ENCODE measurements around the gene IST1. TPM values are rescaled to one million over a fixed set of nuclear protein-coding genes. Genes with fewer than 3 reads are reported as not detected.
"Not testable (repeated sequence)": the region's sequence is repeated elsewhere in the genome, so short reads cannot be mapped to it uniquely, and the experiment has no call there.

Gene IST1
- polyA plus RNA-seq, 6 donors from 2014 or later: 138 to 178 (median 155) TPM

GRCh38 chr16:71889147-71889546 is 6.2 kb upstream of the IST1 start:
- no peak for DNase-seq

GRCh38 chr16:71893888-71894228 is 1.5 kb upstream of the IST1 start:
- Mint-ChIP-seq H3K27me3 (no peaks in the 10 kb centered on the region), H3K27ac (peak overlapping the region in 5 of 6 donors; percentile 92 to 99 (median 98)), H3K9me3 (no peaks in the 10 kb centered on the region), H3K4me3 (peak overlapping the region; percentile 96 to 100 (median 98)), H3K36me3 (no peaks in the 10 kb centered on the region), H3K4me1 (peaks cover 15 to 33% (median 21%) of the 10 kb centered on the region in 3 donors)
- no peak for DNase-seq
- ATAC-seq (ENCODE audit: low read depth in 2 of 2): no peak

More at GRCh38 chr16:71889147-71889546, 6.2 kb upstream of the IST1 start:
- Mint-ChIP-seq H3K27me3 (no peaks in the 10 kb centered on the region), H3K4me1 (peaks cover 13 to 16% (median 14%) of the 10 kb centered on the region in 3 donors), H3K27ac (no peak overlapping the region), H3K36me3 (no peaks in the 10 kb centered on the region), H3K9me3 (no peaks in the 10 kb centered on the region), H3K4me3 (no peak overlapping the region)
- no peak for ATAC-seq (ENCODE audit: low read depth in 2 of 2)

DNA sequence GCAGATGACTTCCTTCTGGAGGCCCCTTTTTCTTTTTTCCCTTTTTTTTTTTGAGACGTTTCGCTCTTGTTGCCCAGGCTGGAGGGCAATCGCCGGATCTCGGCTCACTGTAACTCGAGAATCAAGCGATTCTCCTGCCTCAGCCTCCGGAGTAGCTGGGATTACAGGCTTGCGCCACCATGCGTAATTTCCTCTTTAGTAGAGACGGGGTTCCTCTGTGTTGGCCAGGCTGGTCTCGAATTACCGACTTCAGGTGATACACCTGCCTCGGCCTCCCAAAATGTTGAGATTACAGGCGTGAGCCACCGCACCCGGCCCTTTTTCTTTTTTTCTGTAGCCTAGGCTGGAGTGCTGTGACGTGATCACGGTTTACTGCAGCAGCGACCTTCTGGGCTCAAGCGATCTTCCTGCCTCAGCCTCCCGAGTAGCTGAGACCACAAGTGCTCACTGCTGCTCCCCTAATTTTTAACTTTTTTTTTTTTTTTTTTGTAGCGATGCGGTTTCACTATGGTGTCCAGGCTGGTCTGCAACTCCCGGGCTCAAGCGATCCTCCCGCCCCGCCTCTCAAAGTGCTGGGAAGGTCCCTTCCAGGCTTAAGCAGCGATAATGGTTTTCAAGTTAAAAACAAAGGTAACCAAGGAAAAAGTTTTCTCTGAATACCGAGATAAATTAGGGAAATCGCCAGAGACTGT is 956 bp upstream of the IST1 start:
- peak overlapping the region; percentile 96 to 100 (median 98) for H3K4me3 Mint-ChIP-seq
- ATAC-seq (ENCODE audit: low read depth in 2 of 2) (peak; percentile 7 to 12), DNase-seq (peak; percentile 22)
- H3K36me3 Mint-ChIP-seq: no peaks in the 10 kb centered on the region
- no peaks in the 10 kb centered on the region for H3K27me3 Mint-ChIP-seq
- no peaks in the 10 kb centered on the region for H3K9me3 Mint-ChIP-seq
- H3K27ac Mint-ChIP-seq: peak overlapping the region; percentile 96 to 99 (median 98)
- peaks cover 15 to 38% (median 23%) of the 10 kb centered on the region in 3 donors for H3K4me1 Mint-ChIP-seq

DNA sequence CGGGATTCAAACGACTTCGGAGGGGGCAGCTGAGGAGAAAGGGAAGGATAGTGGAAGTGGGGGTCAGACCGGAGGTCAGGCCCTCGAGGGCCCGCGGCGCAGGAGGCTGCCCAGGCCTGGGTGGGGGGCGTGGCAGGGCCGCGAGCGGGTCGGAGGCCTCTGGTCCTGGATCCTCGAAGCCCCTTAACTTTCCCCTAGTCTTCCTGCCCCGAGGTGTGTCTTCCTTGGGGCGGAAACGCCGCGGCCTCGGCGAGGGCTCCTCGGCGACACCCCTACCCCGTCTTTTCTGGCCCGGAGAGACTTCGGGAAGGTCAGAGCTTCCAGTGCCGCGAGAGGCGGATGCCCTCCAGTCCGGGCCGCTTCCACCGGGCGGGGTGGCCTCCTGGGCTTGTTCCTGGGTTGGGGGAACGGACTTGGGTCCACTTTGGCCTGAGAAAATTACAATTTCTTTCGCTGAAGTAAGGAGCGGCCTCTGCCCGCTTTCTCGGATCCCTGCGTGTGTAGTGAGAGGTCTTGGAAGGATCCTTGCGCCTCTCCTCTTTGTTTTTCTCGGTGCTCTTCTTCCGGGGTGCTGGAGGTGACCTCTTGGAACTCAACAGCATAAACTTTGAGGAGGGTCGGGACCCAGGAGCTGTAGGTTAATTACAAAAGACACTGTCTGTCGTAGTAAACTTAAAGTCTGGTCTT is 491 bp downstream of the IST1 start:
- Mint-ChIP-seq H3K36me3 (no peaks in the 10 kb centered on the region), H3K4me3 (peak overlapping the region; percentile 96 to 100 (median 98)), H3K27ac (peak overlapping the region; percentile 97 to 99 (median 98)), H3K4me1 (peaks cover 22 to 49% (median 36%) of the 10 kb centered on the region in 3 donors), H3K27me3 (no peaks in the 10 kb centered on the region), H3K9me3 (no peaks in the 10 kb centered on the region)
- peak; percentile 13 for ATAC-seq (ENCODE audit: low read depth in 2 of 2)
- no peak for DNase-seq

GRCh38 chr16:71896764-71897368 is 1.5 kb downstream of the IST1 start:
- peaks cover 29 to 57% (median 42%) of the 10 kb centered on the region in 3 donors for H3K4me1 Mint-ChIP-seq
- ATAC-seq (ENCODE audit: low read depth in 2 of 2): no peak

DNA sequence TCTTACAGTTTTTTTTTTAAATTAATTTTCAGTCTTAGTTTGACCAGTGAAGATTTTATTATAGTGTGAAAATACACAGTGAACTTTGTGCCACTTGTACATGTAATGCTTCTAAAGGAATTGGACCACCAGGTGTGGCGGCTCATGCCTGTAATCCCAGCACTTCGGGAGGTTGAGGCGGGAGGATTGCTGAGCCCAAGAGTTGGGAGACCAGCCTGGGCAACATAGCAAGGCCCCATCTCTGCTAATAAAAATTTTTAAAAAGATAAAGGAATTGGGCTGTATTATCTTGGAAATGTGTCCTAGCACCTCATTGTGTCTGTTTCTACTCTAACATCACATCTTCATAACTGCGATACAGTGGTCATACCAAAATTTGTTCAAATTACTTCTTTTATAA is 3.8 kb downstream of the IST1 start:
- ATAC-seq (ENCODE audit: low read depth in 2 of 2): no peak
- no peaks in the 10 kb centered on the region for H3K36me3 Mint-ChIP-seq
- H3K27me3 Mint-ChIP-seq: no peaks in the 10 kb centered on the region
- H3K27ac Mint-ChIP-seq: peak overlapping the region in 5 of 6 donors; percentile 49 to 98 (median 70)
- peak overlapping the region in 7 of 8 donors; percentile 16 to 80 (median 71) for H3K4me3 Mint-ChIP-seq
- no peaks in the 10 kb centered on the region for H3K9me3 Mint-ChIP-seq
- DNase-seq: no peak
- H3K4me1 Mint-ChIP-seq: peaks cover 36 to 75% (median 56%) of the 10 kb centered on the region in 3 donors

More at GRCh38 chr16:71896764-71897368, 1.5 kb downstream of the IST1 start:
- Mint-ChIP-seq H3K9me3 (no peaks in the 10 kb centered on the region), H3K4me3 (peak overlapping the region; percentile 77 to 100 (median 98)), H3K27ac (peak overlapping the region; percentile 77 to 99 (median 92)), H3K36me3 (no peaks in the 10 kb centered on the region), H3K27me3 (no peaks in the 10 kb centered on the region)
- no peak for DNase-seq

GRCh38 chr16:71902656-71903365 is 7.5 kb downstream of the IST1 start:
- peaks cover 37 to 91% (median 66%) of the 10 kb centered on the region in 3 donors for H3K4me1 Mint-ChIP-seq
- H3K4me3 Mint-ChIP-seq: peak overlapping the region in 4 of 8 donors; percentile 25 to 51 (median 42)
- DNase-seq (no peak), ATAC-seq (ENCODE audit: low read depth in 2 of 2) (no peak)
- peak overlapping the region in 4 of 6 donors; percentile 55 to 93 (median 80) for H3K27ac Mint-ChIP-seq
- no peaks in the 10 kb centered on the region for H3K9me3 Mint-ChIP-seq
- peaks cover 0 to 5% of the 10 kb centered on the region in 2 donors for H3K36me3 Mint-ChIP-seq
- no peaks in the 10 kb centered on the region for H3K27me3 Mint-ChIP-seq

DNA sequence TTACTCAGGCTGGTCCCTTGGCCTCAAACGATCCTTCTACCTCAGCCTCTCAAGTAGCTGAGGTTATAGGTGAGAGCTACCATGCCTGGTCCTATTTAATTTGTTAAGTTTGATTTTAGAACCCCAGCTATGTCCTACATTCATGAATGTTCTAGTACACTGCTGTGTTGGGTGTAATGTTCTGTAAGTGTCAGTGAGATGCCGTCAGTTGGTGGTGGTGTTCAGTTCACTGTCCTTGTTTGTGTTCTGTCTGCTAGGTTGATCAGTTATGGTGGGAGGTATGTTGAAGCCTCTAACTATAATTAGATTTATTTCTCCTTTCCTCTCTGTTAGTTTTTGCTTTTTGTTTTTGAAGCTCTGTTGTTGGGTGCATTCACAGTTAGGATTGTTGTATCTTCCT is 8.3 kb downstream of the IST1 start:
- peak overlapping the region in 3 of 6 donors; percentile 2 to 80 (median 33) for H3K27ac Mint-ChIP-seq
- no peak for ATAC-seq (ENCODE audit: low read depth in 2 of 2)
- H3K4me3 Mint-ChIP-seq: peak overlapping the region in 2 of 8 donors; percentile 48
- H3K36me3 Mint-ChIP-seq: peaks cover 0 to 5% of the 10 kb centered on the region in 2 donors
- H3K9me3 Mint-ChIP-seq: no peaks in the 10 kb centered on the region
- no peaks in the 10 kb centered on the region for H3K27me3 Mint-ChIP-seq
- no peak for DNase-seq
- H3K4me1 Mint-ChIP-seq: peaks cover 42 to 91% (median 73%) of the 10 kb centered on the region in 3 donors

DNA sequence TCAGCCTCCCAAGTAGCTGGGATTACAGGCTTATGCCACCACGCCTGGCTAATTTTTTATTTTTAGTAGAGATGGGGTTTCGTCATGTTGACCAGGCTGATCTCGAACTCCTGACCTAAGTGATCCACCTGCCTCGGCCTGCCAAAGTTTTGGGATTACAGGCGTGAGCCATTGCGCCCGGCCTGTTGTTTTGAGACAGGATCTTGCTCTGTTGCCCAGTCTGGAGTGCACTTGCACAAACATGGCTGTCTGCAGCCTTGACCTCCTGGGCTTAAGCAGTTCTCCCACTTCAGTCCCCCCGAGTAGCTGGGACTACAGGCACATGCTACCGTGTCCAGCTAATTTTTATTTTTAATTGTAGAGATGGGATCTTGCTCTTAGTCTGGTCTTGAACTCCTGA is 8.9 kb downstream of the IST1 start:
- no peaks in the 10 kb centered on the region for H3K27me3 Mint-ChIP-seq
- no peak for ATAC-seq (ENCODE audit: low read depth in 2 of 2)
- no peak for DNase-seq
- peak overlapping the region in 3 of 6 donors; percentile 2 to 48 (median 33) for H3K27ac Mint-ChIP-seq
- no peaks in the 10 kb centered on the region for H3K9me3 Mint-ChIP-seq
- H3K4me1 Mint-ChIP-seq: peaks cover 46 to 91% (median 77%) of the 10 kb centered on the region in 3 donors
- H3K36me3 Mint-ChIP-seq: peaks cover 0 to 5% of the 10 kb centered on the region in 2 donors
- H3K4me3 Mint-ChIP-seq: peak overlapping the region in 3 of 8 donors; percentile 3 to 48 (median 39)

- peaks cover 41 to 91% (median 73%) of the 10 kb centered on the region in 3 donors for H3K4me1 Mint-ChIP-seq
- not testable (repeated sequence) for H3K27ac Mint-ChIP-seq; DNase-seq; H3K9me3 Mint-ChIP-seq; H3K27me3 Mint-ChIP-seq; H3K36me3 Mint-ChIP-seq; ATAC-seq (ENCODE audit: low read depth in 2 of 2)
- peak overlapping the region in 3 of 8 donors; percentile 32 to 63 (median 36) for H3K4me3 Mint-ChIP-seq
Observed at GRCh38 chr16:71905765-71906164, 10.4 kb downstream of the IST1 start.

GRCh38 chr16:71911121-71911520 is 15.8 kb downstream of the IST1 start:
- Mint-ChIP-seq H3K27me3 (no peaks in the 10 kb centered on the region), H3K9me3 (no peaks in the 10 kb centered on the region), H3K36me3 (peaks cover 4 to 9% of the 10 kb centered on the region in 2 donors), H3K27ac (peak overlapping the region in 1 of 6 donors; percentile 84), H3K4me3 (no peak overlapping the region), H3K4me1 (peaks cover 36 to 84% (median 69%) of the 10 kb centered on the region in 3 donors)
- no peak for ATAC-seq (ENCODE audit: low read depth in 2 of 2)
- no peak for DNase-seq

DNA sequence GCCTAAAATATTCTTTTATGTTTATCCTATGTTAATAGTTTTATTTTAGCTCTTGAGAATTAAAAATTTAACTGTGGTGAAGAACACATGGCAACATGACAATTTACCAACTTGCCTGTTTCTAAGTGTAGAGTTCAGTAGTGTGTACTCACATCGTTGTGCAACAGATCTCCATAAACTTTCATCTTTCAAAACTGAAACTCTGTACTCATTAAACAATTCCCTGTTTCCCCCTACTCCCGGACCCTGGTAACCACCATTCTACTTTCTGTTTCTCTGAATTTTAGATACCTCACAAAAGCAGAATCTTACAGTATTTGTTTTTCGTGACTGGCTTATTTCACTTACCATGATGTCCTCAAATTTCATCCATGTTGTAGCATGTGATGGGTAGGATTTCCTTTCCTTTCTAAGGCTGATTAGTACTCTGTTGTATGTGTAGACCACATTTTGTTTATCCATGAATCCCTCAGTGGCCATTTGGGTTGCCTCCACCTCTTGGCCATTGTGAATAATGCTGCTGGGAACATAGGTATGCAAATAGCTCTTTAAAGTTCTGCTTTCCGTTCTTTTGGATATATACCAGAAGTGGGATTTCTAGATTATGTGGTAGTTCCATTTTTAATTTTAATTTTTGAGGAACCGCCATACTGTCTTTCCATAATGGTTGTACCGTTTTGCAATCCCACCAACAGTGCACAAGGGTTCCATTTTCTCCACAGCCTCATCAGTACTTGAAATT is 17.4 kb downstream of the IST1 start:
- DNase-seq (no peak), ATAC-seq (ENCODE audit: low read depth in 2 of 2) (no peak)
- no peaks in the 10 kb centered on the region for H3K27me3 Mint-ChIP-seq
- H3K27ac Mint-ChIP-seq: peak overlapping the region in 1 of 6 donors; percentile 47
- H3K36me3 Mint-ChIP-seq: peaks cover 4 to 10% of the 10 kb centered on the region in 2 donors
- peak overlapping the region in 1 of 8 donors; percentile 20 for H3K4me3 Mint-ChIP-seq
- H3K9me3 Mint-ChIP-seq: no peaks in the 10 kb centered on the region
- peaks cover 35 to 76% (median 67%) of the 10 kb centered on the region in 3 donors for H3K4me1 Mint-ChIP-seq

All from naive B cell (primary cell).